NCI-H1048 (cell line): Measurements from ENCODE around the gene ALDH3A1.

Source experiments
- DNase-seq: peaks from one replicate; lab custom pipeline; 2025; lab: John Stamatoyannopoulos, UW

Gene ALDH3A1

DNA sequence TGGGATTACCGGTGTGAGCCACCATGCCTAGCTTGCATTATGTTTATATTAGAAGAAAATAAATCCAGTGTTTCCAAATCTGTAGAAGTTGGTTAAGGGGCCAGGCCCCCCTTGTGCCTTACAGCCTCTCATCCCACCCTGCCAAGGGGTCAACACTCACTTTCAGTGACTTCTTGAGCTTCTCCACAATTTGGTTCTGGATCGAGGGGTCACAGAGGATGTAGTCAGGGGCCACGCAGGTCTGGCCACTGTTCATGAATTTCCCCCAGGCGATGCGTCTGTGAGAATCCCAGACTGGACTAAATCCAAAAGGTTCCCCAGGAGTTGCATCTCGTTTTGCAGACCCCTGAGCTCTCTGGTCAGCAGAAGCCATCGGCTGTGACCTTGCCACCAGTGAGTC, 7.2 kb downstream of the ALDH3A1 start:
- no peak for DNase-seq

GRCh38 chr17:19739241-19740201, 8.6 kb downstream of the ALDH3A1 start:
- no peak for DNase-seq

DNA sequence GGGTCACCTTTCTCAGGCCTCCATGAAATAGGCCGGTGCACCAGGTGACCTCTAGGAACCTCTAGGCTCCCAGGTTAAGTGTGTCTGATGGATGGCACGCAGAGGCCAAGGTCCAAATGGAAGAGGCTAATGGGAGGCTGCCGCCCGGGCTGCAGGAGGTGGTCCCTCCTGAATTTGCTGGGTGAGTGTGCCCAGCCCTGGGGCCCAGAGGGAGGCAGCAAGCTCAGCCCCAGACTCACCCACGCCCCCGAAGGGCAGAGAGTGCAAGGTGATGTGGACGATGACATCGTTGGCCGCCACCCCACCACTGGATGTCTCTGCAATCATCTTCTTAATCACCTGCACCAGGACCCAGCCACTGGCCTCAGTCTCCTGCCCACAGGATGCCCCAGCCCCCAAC, 9.3 kb downstream of the ALDH3A1 start:
- DNase-seq, result no peak

GRCh38 chr17:19738073-19738449, 10.0 kb downstream of the ALDH3A1 start:
- no peak for DNase-seq

- DNase-seq, result no peak
Measured at GRCh38 chr17:19737305-19738072, 10.6 kb downstream of the ALDH3A1 start.

DNA sequence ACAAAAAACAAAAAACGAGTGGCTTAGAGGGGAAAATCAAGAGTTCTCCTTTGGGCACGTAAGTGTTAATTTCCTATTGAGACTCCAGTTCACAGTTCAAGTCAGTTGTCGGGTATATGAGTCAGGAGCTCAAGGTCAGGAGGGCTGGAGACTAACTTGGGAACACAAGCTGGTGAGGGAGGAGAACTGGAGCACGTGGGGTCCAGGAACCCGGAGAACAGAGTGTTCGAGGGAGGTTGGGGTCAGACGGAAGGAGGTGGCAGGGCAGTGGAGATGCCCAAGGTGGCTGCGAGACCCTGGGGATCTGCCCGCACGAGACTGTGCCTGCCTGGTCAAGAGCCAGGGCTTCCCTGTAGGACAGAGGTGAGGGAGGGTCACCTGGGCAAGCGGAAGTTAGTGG, 12.0 kb downstream of the ALDH3A1 start:
- DNase-seq, result no peak

GRCh38 chr17:19733953-19734526, 14.1 kb downstream of the ALDH3A1 start:
- no peak for DNase-seq

DNA sequence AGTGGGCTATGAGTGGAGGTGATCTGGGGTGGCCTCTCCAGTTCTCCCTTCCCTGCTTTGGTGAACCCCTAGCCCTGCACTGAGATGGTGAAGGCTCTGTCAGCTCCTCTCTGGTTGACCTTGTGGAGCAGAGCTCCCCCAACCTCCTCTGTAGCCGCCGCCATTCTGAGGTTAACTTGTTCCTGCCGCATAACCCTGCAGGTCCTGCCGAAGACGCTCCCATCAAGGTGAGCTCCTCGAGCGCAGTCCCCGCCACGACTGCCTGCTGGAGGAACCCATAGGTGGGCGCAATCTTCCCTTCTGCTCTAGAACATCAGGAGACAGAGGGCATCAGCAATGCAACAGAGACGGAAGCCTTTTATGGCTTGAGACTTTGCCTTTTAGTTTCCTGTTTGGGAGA, 16.5 kb downstream of the ALDH3A1 start:
- DNase-seq, result no peak

GRCh38 chr17:19730843-19731242, 17.3 kb downstream of the ALDH3A1 start:
- DNase-seq, result no peak

DNA sequence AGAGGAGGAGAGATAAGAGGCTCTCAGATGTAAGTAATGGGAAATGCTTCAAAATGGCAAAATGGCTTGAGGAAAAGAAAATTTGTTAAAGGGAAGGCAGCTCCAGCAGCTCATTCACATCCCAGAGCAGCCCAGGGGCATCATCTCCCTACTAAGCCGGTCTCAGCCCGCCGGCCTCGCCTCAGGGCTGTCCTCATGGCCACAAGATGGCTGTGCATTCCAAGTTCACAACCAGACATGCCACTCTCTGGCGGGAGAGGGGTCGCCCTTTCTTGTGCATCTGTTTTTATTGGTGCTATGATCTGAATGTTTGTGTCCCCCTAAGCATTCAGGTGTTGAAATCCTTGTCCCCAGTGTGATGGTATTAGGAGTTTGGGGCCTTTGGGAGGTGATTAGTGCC, 18.2 kb downstream of the ALDH3A1 start:
- no peak for DNase-seq

- DNase-seq, result no peak
Measured at GRCh38 chr17:19728084-19728495, 20.0 kb downstream of the ALDH3A1 start.

DNA sequence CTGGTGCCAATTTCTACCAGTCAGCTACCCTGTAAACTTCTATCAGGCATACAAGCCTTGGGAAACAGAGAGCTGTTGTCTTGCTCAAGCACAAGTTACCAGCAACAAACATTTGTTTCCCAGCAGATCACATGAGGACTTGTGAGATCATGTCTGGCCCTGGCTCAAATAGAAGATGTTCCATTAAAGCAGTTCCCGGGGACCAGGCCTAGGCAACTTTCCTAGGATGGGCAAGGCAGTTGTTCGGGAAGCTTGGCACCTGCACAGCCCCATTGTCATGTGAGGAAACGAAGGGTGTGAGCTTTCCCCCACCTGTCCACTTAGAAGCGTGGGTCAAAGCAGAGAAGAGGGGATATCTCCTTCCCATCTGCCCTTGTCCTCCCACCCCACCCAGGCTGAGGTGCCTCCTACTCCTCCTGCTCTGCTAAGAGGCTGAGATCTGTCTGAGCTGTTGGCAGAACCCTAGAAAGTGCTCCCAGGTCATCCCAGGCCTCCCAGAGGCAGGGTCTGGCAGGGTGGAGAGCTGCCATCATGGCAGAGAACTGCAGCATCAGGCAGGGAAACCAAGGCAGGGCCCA, 20.5 kb downstream of the ALDH3A1 start:
- DNase-seq, result no peak

DNA sequence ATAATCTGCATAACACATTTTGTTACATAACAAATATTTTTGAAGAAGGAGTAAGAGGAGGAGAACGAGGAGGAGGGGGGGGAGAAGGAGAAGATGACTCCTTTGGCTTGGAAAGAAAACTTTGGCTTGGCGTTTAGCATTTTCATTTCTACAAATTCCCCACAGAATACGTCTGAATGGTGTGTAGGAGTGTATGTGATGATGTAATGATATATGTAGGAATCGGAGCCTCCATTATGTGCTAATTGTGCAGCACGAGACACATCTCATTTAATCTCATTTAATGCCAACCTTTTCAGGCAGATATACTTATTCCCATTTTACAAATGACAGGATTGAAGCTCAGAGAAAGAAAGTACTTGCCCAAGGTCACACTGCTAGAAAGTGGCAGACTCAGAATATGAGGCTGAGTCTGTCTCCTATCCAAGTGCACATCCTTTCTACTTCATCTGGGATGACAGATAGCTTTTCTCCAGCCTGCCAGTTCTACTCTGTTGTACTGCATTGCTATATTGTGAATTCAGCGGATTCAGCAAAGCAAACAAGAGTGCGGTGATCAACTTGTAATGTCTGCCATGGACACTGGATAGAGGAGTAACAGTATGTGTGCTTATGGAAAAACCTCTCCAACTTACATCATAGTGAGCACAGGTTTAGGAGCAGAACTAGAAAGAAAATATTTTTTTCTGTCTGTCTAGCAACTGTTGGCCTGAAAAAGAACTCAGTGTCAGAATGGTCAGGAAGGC, 21.3 kb downstream of the ALDH3A1 start:
- DNase-seq, result no peak

GRCh38 chr17:19725486-19725885, 22.6 kb downstream of the ALDH3A1 start:
- no peak for DNase-seq

DNA sequence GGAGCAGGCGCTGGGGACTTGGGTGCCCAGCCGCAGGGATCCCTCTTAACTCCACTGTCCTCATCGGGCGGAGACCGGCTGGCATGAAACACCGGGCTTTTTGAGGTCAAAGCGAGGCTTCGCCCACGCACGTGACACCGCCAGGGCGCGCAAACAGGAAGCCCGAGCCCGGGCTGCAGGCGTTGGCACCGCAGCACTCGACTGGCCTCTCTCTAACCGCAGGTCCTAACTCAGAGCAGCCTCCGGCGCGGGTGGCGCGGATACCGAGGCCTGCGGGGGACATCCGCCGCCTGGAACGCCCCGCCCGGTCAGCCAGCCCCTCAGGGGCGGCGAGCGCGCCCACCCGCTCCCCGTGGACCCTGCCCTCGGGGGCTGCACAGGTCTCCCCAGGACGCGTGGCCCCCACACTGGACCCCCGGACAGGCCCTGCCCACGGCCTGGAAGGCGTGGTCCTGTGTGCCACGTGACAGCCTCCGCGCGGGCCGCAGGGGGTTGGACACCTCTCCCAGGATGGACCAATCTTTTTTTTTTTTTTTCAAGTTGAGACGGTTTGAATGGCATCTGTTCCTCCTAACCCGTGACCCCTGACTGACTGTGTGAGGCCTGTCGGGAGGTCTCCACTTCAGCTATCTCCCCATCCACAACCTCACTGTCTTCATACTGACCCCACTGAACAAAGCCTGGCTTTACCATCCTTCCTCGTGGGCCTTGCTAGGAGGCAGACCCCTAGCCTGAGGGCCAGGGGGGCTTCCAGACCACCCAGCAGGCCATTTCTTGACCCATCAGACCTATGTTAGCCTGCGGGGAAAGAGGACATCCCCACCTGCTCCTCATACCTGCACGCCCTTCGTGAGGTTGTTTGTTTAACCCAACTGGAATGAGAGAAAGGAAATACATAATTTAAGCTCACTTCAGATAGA, 23.3 kb downstream of the ALDH3A1 start:
- no peak for DNase-seq

GRCh38 chr17:19723964-19724363, 24.1 kb downstream of the ALDH3A1 start:
- no peak for DNase-seq

DNA sequence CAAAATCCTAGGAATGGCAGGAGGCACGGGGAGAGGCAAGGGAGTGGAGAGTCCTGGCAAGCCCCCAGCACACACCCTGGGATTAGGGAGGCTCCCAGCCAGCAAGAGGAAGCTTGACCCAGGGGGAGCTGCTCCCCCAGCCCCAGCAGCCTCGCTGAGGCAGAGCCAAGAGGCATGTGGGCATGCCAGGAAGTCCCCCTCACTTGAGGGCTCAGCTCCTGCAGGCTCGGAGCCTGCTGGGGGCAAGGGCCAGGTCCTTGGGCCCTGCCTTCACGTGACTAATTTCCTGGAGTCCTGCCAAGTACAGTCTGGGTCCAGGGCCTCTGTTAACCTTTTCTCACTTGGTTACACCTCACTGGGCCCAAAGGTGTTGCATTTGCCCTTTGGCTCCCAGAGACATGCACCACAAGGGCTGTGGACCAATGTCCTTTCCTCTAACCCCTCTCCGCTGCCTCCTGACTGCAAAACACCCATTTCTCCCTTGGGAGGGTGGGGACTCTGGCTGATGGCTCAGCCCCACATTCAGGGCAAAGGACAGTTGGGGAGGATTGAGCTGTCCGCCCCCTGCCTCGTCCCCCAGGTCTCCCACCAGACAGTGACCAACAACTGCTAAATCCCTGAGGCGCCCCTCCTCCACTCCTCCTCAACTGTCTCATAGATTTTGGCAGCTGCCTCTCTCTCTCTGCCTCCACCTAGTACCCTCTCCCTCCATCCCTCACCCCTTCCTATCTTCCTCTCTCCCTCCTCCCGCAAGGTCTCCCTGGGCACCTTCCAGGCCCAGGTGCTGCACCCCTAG, 27.3 kb downstream of the ALDH3A1 start:
- no peak for DNase-seq

DNA sequence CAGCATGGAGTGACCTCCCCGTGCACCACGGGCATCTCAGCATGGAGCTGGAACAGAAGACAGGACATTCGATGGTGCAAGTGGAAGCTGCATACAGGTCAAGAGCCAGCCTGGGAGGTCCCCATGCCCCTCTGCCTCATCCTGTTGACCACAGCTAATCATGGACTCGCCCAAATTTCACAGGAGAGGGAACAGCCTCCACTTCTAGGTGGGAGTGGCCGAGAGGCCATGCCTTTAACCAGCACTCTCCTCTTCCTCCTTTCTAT, 28.0 kb downstream of the ALDH3A1 start:
- no peak for DNase-seq

- DNase-seq, result no peak
Measured at GRCh38 chr17:19719355-19720209, 28.5 kb downstream of the ALDH3A1 start.
